Amniotic stem cell (primary cell): Measurements from ENCODE around the gene COBL.

Experiments
- DNase-seq: peaks from one replicate; lab custom pipeline; 2025; lab: John Stamatoyannopoulos, UW

COBL gene

DNA sequence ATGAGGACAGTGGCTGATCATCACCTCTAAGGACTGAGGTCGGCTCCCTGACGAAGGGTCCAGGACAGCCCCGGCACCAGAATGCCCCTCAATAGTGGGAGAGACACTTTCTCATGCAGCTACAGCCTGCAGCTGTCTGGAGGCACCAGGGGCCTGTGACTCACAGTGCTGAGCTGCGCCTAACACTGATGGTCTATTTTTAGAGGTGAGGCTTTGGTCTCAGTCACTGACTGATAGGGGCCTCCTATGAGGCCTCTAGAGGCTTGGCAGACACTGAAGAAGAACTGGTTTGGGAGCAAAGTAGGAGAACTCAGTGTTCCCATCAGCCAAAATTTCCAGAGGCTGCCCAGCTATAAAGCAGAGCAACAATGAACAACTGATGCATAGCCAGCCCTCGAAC is 130.1 kb downstream of the COBL start:
- no peak for DNase-seq

DNA sequence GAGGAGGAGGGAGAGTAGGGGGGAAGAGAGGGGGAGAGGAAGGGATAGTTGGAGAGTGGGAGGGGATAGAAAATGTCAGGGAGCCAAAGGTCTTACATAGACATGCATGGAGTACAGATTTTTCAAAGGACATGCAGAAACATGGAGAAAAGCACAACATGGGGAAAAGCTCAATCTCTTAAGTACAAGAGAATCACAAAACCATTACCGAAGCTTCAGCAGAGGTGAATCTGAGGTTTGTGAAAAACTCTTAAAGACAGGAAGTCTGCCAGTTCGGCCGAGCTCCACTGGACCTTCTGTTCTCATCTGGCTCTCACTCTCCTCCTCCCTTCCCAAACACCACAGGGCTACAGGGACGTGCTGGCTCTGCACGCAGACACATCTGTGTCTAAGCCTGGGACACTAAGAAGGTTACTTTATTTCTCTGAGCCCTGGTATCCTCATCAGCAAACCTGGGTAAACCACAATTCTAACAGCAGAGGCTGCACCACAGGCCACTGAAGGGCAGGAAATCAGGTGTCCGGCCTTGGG is 133.9 kb downstream of the COBL start:
- no peak for DNase-seq

DNA sequence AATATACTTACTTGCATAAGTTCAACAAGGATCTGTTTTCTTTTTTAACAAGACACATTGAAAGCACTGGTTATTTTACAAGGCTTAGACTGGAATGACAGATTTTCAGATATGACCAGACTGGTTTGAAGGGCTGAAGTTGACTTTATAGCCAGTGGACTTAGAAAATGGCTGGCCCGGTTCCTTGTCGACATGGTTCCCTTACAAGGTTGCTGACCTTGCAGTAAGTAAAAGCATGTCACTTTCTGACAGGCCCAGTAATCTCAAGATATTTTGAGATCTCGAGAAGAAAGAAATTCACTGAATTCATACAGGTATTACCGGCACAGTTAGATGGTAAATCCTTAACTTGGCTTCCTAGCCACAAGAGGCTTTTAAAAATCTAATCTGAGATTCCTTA is 136.5 kb downstream of the COBL start:
- no peak for DNase-seq

DNA sequence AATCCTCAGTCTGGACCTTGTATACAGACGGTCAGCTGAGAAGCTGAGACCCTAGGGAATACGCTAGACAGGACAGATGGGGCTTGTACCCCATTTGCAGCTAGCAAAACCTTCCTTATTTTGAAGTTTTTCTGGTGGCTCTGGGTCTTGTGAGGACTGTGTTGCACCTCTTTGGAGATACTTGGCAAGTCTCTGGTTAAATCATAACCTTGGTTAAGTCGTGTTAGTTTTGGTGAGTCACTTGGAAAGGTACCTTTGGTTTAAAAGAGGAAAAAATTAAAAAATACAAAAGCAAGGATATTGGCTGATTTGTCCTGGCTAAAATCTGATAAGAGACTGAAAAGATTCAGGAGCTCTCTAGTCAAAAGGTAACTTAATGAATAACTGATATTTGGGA is 140.6 kb downstream of the COBL start:
- no peak for DNase-seq

DNA sequence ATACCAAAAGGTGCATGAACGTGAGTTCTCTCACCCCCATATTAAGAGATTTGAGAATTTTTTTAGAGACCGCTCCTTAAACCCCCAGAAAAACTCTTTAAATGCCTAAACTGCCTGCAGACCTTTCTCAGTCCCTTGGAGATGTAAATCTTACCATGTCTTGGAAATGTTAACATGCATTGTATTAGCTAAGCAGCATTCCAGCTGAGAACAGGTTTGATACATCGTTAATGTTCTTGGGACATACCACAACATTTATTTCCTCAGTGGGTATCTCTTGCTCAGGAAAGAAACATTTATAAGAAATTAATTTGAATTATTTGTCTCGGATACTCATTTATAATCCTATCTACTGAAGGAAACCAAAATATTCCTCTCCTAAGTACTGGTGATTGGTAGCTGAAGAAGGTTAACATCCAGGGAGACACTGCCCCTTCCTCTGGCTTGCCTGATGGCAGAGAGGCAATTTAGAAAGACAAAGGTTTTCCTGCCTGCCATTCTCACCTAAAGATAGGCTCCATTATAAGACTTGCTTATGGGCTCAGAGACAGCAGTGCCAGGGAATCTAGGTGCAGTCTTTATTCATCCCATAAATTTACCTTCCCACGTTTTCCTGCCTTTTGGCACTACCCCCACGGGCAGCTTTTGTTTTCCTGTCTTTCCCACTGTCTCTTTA is 141.2 kb downstream of the COBL start:
- DNase-seq = no peak

DNA sequence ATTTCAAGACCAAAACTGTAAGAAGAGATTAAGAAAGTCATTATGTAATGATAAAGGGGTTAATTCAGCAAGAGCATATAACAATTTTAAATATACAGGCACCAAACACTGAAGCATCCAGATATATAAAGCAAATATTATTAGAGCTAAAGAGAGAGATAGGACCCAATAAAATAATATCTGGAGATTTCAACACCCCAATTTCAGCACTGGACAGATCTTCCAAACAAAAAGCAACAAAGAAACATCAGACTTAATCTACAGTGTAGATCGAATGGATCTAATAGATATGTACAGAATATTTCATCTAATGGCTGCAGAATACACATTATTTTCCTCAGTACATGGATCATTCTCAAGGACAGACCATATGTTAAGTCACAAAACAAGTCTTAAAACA is 151.3 kb downstream of the COBL start:
- no peak for DNase-seq

DNA sequence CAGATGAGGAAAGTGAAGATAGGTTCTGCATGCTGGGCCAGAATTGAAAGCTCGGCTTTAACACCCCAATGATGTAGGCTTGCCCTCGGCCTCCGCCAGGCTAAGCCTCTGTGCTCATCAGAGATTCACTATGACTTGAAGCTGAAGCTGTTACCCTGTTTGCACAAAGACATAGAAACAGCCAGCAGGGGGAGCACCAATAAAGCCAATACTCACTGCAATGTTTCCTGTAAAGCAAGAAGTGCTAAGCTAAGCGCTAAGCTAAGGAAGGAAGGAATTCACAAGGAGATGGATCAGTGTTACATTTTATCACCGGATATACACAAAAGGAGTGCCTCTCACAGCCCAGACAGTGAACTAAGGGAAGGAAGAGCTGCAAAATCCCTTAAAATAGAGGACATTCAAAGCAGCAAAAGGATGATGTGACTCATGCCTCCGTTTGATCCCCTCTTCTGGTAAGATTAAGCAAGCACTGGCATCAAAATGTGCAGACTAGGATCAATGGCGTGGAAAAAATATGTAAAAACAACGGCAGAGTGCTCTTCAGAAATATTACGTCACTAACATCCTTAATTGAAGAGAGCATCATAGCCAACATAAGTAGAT is 153.8 kb downstream of the COBL start:
- DNase-seq = peak; percentile 41

DNA sequence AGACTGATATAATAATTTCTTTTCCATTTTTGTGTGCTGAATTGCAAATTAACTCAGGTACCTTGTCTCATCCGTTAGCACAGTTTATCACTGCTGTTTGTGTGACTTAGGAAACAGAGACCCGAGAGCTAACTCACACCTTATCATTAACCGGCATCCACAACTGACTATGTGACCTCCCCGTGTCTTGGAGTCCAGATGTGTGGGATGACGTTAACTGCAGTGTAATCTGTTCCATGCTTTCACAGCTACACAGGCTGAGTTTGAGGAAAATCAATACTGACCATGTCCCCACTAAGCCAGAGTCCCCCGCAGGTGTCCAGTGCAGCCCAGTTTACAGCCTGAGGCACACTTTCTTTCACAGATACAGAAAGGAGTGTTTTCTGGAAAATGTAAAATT is 154.7 kb downstream of the COBL start:
- DNase-seq = no peak

DNA sequence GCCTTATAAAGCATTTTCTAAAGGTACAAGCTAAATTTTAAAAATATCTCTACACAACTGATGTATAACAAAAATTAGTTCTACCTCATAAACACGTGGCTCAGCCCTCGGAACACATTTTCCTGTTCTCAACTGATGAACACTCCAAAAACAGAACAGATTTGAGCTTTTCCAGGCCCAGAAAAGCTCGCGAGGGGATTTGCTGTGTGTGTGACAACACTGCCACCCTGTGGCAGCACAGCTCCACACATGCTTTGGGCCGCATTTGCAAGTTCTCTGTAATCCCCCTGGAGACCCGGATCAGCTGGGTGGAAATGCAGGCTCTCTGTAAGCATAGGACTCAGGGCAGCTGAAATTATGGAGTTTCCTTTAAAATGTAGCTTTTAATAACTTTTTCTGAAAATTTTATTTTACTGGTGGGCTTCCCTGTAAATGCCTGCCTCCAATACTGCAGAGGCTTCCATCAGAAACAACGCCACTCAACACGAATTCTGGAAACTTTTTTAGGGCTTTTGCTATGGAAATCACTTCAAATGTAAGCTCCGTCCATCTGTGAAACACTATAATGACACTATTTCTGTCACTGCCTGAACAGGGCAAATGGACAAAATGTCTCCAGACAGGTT is 155.5 kb downstream of the COBL start:
- DNase-seq = peak; percentile 27

DNA sequence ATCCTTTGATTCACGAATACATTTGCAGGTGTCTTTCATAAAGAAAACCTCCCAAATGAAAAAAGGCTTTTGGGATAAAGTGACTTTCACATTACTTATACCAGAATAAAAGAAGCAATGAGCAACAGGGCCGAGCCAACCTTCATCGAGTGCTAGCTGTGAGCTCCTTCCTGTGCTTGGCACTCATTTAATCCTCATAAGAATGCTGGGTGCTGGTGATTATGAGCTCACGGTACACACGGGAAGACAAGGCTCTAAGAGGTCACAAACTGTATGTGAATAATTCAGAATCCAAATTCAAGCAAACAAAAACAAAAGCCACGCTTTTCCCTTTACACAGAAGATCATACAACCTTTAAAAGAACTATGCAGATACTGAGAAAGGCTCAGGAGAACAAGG is 156.2 kb downstream of the COBL start:
- no peak for DNase-seq

DNA sequence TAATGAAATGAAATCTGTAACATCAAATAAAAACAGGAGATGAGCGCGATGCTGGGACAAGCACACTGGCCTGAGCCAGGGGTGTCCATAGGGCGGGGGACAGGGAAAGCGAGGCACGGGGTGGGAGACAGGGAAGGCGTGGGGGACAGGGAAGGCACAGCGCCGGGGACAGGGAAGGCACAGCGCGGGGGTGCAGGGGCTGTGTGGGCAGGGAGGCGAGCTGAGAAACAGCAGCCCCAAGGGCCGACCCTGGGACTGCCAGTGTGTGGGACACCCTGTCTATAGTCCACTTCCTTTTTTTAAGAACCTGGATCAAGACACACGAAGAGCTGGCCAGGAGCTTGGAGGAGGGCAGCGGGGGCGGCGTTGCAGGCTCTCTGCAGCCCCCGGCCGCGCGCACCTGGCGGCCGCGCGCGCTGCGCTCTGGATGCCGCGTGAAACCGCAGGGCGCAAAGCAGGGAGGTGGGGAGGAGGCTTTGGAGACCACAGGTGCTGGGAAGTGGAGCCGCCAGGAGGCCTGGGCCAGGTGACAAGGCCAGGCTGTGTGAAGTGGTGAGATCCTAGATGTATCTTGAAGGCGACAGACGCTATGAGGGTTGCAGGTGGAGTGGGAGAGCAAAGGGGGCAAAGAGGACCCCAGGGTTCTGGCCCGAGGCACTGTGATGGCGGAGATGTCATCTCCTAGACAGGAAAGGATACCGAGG is 157.7 kb downstream of the COBL start:
- no peak for DNase-seq

DNA sequence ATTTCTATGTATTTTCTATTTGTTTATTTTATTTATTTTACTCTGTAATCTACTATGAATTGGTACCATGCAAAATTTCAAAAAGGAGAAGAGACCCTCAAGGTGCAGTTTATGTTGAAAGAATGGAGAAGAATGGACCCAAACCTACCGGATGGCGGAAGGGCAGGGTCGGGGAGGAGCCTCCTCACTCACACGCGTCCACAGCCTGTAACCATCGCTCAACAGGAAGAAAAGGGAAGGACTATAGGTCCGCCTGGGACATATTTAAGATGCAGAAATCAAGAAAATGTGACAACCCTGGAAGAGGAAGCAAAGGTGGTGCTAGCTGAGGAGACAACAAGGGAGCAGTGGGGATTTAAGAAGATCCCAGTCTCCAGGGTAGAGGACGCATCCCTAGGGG is 158.4 kb downstream of the COBL start:
- DNase-seq = no peak

DNA sequence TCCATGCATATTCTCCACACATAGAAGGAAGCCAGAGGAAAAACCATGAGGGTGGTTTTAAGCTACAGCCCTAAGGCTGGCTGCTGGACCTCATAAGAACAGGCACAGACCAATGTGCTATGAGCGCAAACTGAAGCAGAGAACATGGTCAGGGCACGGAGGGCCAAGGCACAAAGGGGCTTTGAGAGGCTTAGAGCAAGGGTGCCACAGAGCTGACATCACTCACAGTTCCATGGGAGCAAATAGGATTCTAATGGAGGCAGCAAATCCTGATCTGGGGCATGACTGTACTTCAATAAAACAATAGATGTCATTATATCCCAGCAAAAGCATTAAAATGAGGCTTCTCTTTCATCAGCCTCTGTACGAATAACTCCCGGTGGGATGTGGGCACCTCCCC is 162.4 kb downstream of the COBL start:
- no peak for DNase-seq

DNA sequence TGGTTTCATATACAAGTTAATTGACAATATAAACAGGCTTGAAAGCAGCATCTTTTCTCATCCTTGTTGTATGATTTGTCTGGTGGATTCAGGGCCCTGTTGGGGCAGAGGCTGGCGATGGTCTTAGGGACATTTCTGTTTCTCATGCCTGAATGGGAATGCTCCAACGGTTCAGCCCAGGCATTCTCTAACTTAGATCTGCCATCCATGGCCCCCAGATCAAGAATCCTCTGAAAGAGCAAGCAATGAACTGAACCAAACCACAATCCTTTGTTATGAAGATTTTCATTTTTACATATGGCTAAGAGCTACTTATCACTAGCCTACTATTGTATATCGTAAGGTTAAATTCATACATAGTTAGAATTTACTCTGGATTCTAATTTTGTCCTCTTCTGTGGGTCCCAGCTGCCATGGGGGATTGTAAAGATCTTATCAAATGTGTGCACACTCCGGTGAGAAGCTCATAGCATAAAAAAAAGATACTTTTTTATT is 163.9 kb downstream of the COBL start:
- no peak for DNase-seq

DNA sequence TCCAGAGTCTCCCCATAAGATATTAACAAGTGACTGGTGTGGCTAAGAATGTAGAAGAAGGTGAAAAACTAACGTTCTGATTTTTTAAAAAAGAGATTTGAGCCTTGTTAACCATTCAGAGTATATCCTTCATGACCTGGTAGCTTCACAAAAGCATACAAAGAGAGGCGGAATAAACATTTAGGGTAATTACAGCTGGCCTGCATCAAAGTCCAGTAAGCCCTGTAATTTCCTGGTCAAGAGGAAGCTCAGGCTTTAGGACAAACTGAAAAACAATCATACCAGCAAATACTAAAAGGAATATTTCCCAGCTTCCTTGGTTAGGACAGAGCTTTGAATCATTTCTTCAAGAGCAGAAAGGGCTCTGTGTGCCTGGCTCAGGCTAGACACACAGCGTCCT is 165.2 kb downstream of the COBL start:
- DNase-seq = no peak

DNA sequence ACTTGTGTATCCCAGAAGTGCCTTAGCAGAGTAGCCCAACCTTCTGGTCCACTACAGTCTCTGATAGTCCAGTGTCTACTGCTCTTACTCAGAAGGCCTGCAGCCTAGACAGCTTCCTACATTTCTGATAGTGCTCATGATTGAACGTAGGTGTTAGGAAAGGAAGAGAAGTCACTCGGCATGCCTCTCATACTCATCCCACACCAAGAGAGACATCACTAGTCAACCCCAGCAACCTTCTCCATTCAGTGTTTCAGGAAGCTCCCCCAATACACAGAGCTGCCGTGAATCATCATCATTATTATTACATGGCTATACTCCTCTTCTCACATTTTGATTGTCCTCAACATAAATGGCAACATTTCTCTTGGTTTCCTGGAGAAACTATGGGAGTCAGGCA is 166.4 kb downstream of the COBL start:
- DNase-seq = no peak

DNA sequence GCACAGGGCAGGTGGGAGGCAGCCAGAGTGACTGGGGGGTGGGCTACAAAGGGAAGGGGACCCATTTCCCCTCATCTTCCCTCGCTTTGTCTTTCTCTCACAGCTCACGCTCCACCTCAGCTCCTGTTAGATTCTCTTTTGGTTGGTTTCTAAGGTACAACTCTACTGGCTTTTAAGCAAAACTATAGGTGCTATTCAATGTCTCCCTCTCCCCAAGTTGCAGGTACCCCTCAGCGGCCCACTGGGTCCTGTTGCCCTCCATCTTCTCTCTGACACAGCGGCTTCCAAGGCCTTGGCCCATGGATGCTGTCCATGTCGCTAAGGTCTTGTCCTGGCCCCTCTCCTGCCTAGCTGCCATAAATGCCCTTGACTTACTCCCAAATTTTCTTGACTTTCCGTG is 168.4 kb downstream of the COBL start:
- no peak for DNase-seq

DNA sequence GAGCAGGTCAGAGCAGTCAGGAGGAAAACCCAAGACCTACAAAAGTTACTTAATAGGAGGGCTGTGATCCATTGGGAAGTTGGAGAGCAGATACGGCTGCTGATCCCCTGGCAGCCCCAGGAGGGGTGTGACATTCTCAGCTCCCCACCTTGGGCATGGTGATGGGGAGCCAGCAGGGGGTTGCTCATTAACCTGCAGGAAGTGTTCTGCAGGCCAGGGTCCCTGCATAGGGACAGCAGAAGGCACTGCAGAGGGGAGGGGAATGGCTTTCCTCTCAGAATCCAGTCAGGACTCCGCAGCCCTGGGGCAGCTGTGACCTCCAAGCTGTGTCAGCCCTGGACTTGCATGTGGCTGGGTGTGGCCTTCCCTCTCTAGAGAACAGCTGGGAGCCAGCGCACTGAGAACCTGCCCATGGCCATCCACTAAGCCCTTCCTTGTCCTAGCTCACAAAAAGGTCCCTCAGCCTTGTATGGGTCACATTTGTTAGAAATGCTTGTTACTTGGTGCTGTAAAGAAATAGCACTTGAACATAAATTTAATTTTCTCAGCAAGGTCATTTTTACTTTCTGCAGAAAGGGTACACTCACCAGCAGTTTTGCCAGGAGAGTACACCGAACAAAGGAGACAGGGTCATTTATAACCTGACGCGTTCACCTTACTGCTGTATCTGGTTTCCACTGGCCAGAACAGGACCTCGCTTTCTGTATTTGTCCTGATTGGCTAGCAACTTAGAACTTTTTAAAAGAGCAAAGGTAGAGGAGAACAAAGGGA is 169.6 kb downstream of the COBL start:
- DNase-seq = no peak

DNA sequence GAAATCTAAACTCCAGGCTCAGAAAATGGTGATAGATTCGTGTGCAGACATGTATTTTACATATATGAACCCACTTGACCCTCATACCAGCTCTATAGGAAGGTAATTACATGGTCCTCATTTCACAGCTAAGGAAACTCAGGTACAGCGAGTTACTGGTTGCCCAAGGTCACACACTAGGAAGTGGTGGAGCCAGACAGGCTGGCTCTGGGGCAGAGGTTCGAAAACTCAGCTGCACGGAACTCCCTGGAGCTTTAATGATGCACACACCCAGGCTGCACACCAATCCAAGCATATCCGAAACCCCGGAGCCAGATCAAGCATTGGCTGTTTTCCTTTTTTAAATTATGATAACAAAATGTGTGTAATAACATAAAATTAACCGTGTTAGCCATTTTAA is 172.4 kb downstream of the COBL start:
- DNase-seq = no peak

DNA sequence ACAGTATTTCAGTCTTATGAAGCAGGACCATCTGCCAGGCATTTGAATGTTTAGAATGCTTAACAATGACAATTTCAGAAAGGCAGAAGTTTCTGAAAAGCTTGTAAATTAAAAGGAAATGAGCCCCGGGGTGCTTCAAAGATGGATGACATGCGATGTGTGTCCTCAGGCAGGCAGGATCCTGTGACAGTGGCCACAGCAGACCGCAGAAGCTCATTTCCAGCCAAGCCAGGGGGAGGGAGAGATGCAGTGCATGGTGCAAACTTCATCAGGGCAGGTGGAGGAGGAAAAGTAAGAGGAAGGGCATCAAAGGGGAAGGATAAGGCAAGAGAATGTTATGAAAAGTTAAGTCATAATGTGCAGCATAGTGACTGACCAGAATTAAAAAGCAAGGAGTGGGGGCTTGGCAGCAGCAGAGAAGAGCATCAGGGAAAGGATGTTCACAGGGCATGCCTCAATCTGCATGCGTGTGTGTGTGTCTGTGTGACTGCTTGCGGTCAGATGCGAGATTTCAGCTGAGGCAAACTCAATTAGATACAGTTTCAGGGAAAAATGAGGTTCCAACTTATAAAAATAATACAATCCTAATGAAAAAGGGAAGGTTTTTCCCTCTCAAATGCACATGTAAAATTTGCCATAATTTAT is 173.7 kb downstream of the COBL start:
- DNase-seq = no peak

DNA sequence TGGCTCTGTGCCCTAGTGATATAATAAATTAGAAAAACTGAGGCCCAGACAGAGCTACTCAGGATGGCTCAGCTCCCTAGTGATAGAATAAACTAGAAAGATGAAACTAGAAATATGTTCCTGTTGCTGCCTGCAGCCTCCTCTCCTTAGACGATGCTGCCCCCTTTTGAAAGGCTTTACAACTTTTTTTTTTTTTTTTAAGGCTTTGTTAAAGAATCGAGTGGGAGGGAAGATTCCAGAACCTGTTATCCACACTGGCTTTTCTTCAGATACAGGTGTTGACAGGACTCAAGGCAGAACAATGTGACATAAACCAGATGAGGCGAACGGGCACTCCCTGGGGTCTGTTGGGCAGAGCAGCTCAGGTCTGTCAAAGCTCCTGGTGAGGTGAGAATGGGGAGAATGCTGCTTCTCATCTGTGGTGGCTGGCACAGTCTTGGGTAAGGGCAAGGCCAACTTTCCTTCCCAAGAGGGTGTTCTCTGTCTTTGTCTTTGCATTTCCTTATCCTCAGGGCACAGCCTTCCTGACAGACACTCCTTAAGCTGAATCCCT is 175.1 kb downstream of the COBL start:
- DNase-seq = no peak
